DND-41 (cell line): ENCODE data around the gene JARID2.
"Not testable (repeated sequence)": the region's sequence is repeated elsewhere in the genome, so short reads cannot be mapped to it uniquely, and the experiment has no call there.

ENCODE experiments used
- ATAC-seq: fragments of 200-7000 bp; cut with Tn5 transposase; 3 replicates; pipeline ENCODE4 v1.9.1; 2021; ENCODE audit warnings: low read depth; ENCODE audit not compliant: insufficient read depth
- DNase-seq: peaks from one replicate; pipeline ENCODE4 v3.0.0-alpha.2; 2020
- H2AFZ ChIP-seq: 2 replicates; pipeline ENCODE4 v1.6.0; 2012; ENCODE audit warnings: low read depth, low read length
- H3K27ac ChIP-seq: 2 replicates; pipeline ENCODE4 v1.5.1; 2012; ENCODE audit warnings: low read length, inconsistent platforms
- H3K27me3 ChIP-seq: fragments of 200-600 bp; sonication (generic); 2 replicates; pipeline ENCODE4 v1.6.0; 2012; ENCODE audit warnings: low read length, mild to moderate bottlenecking, inconsistent platforms; ENCODE audit not compliant: insufficient read depth, poor library complexity
- H3K36me3 ChIP-seq: 2 replicates; pipeline ENCODE4 v1.5.1; 2012; ENCODE audit warnings: low read length, inconsistent platforms; ENCODE audit not compliant: insufficient read depth
- H3K4me1 ChIP-seq: 2 replicates; pipeline ENCODE4 v1.5.1; 2012; ENCODE audit warnings: mild to moderate bottlenecking, low read length; ENCODE audit not compliant: insufficient read depth
- H3K4me2 ChIP-seq: 2 replicates; pipeline ENCODE4 v1.6.0; 2012; ENCODE audit warnings: mild to moderate bottlenecking, moderate library complexity, low read length, inconsistent platforms; ENCODE audit not compliant: insufficient read depth
- H3K4me3 ChIP-seq, 2 experiments: fragments of 200-600 bp in 1 of 2; shearing (Covaris generic) in 1 of 2; 2 replicates each; pipeline ENCODE4 v1.5.1; 2012 to 2016; ENCODE audit warnings: inconsistent platforms in 2 of 2, low read length in 2 of 2, mild to moderate bottlenecking in 2 of 2, low read depth in 1 of 2, moderate library complexity in 1 of 2
- H3K79me2 ChIP-seq: 2 replicates; pipeline ENCODE4 v1.6.0; 2012; ENCODE audit warnings: low read length, inconsistent platforms; ENCODE audit not compliant: insufficient read depth
- H3K9ac ChIP-seq: 2 replicates; pipeline ENCODE4 v1.6.0; 2012; ENCODE audit warnings: low read depth, mild to moderate bottlenecking, inconsistent platforms, low read length, moderate library complexity
- H3K9me3 ChIP-seq: 2 replicates; pipeline ENCODE4 v1.5.1; 2012; ENCODE audit warnings: low read length, moderate library complexity, mild to moderate bottlenecking, inconsistent platforms; ENCODE audit not compliant: insufficient read depth, severe bottlenecking
- H4K20me1 ChIP-seq: 2 replicates; pipeline ENCODE4 v1.6.0; 2012; ENCODE audit warnings: low read length; ENCODE audit not compliant: insufficient read depth
- CTCF ChIP-seq: IDR thresholded peaks from 2 replicates; pipeline ENCODE4 v1.5.1; 2012; ENCODE audit warnings: borderline replicate concordance, low read length, moderate library complexity, mild to moderate bottlenecking; ENCODE audit not compliant: poor library complexity, severe bottlenecking; ENCODE audit errors: extremely low read depth
- EZH2 ChIP-seq: IDR thresholded peaks from 3 replicates; pipeline ENCODE4 v1.6.1; 2012; ENCODE audit warnings: borderline replicate concordance, low read depth, mild to moderate bottlenecking, moderate library complexity, low read length, inconsistent platforms; ENCODE audit not compliant: severe bottlenecking

JARID2 gene

GRCh38 chr6:15413466-15414234, 167.8 kb downstream of the JARID2 start:
- Histone ChIP-seq H3K4me3 (no peak overlapping the region), H3K9me3 (peaks cover 16% of the 10 kb centered on the region), H3K36me3 (peaks cover 20% of the 10 kb centered on the region), H3K27ac (no peak overlapping the region), H3K27me3 (no peaks in the 10 kb centered on the region), H2AFZ (no peak overlapping the region), H3K9ac (no peak overlapping the region), H4K20me1 (no peaks in the 10 kb centered on the region), H3K4me1 (peaks cover 33% of the 10 kb centered on the region), H3K79me2 (peaks cover 19% of the 10 kb centered on the region; the same call in 1 of the 2 replicates), H3K4me2 (no peak overlapping the region)
- TF ChIP-seq CTCF (no peak), EZH2 (no peak)
- DNase-seq (no peak), ATAC-seq (no peak)

- Histone ChIP-seq H3K4me2 (no peak overlapping the region), H3K9ac (no peak overlapping the region), H3K36me3 (peaks cover 24% of the 10 kb centered on the region), H3K27ac (no peak overlapping the region), H3K27me3 (no peaks in the 10 kb centered on the region), H3K4me3 (no peak overlapping the region), H3K4me1 (peaks cover 27% of the 10 kb centered on the region), H3K9me3 (peaks cover 22% of the 10 kb centered on the region), H4K20me1 (no peaks in the 10 kb centered on the region), H2AFZ (no peak overlapping the region), H3K79me2 (peaks cover 15% of the 10 kb centered on the region; the same call in 1 of the 2 replicates)
- ATAC-seq (no peak), DNase-seq (no peak)
- TF ChIP-seq CTCF, result no peak
- no peak for TF ChIP-seq EZH2
These were observed 168.4 kb downstream of the JARID2 start for GRCh38 chr6:15414235-15414612.

- not testable (repeated sequence) for H4K20me1 ChIP-seq, H3K4me3 ChIP-seq, H3K27ac ChIP-seq, H3K27me3 ChIP-seq, DNase-seq, H2AFZ ChIP-seq, H3K4me2 ChIP-seq, H3K9ac ChIP-seq, ATAC-seq
- Histone ChIP-seq H3K36me3 (peaks cover 28% of the 10 kb centered on the region), H3K79me2 (peaks cover 15% of the 10 kb centered on the region; the same call in 1 of the 2 replicates), H3K9me3 (peaks cover 29% of the 10 kb centered on the region), H3K4me1 (peaks cover 13% of the 10 kb centered on the region)
These were observed 169.8 kb downstream of the JARID2 start for GRCh38 chr6:15415622-15416021.

- peaks cover 11% of the 10 kb centered on the region for H3K79me2 ChIP-seq
- H3K27ac ChIP-seq, result no peak overlapping the region
- H3K27me3 ChIP-seq, result no peaks in the 10 kb centered on the region
- DNase-seq (no peak), ATAC-seq (no peak)
- peaks cover 29% of the 10 kb centered on the region for H3K9me3 ChIP-seq
- H3K36me3 ChIP-seq, result peaks cover 28% of the 10 kb centered on the region
- no peak overlapping the region for H2AFZ ChIP-seq
- H4K20me1 ChIP-seq, result no peaks in the 10 kb centered on the region
- TF ChIP-seq CTCF (no peak), EZH2 (no peak)
- H3K9ac ChIP-seq, result no peak overlapping the region
- H3K4me1 ChIP-seq, result peaks cover 6% of the 10 kb centered on the region
- H3K4me3 ChIP-seq, result no peak overlapping the region
- H3K4me2 ChIP-seq, result no peak overlapping the region
These were observed 171.2 kb downstream of the JARID2 start for GRCh38 chr6:15416932-15417509.
